WTC11 (cell line): ENCODE measurements around the gene BTN2A1.

Experiments
- NR3C1 ChIP-seq: sonication (generic); formaldehyde crosslinking; conservative IDR thresholded peaks from 2 replicates; pipeline ENCODE4 v1.8.1; 2023; ENCODE audit warnings: low read depth, mild to moderate bottlenecking, missing genetic modification reagents
- TF ChIP-seq, protein P1 (sequence below): fragments of 200-600 bp; IDR thresholded peaks from 2 replicates; pipeline ENCODE4 v1.8.0; 2022; ENCODE audit warnings: antibody characterized with exemption

DNA sequence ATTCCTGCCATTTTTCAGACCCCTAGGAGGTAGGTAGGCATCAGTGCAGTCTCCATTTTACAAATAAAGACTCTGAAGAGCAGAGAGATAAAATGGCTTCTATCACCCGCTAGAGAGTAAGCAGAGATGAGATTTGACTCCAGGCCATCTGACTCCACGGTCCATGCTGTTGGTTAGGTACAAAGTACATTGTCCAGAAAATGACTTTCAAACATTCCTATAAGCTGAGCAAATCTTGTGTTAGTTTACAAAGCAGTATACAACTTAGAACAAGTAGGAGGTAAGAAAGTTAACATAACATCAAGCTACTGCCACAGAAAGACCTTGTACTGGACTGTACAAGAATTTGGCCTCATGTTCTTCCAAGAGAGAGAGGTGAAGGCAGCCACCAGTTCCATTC is 57.2 kb downstream of the BTN2A1 start:
- TF ChIP-seq, protein P1, sequence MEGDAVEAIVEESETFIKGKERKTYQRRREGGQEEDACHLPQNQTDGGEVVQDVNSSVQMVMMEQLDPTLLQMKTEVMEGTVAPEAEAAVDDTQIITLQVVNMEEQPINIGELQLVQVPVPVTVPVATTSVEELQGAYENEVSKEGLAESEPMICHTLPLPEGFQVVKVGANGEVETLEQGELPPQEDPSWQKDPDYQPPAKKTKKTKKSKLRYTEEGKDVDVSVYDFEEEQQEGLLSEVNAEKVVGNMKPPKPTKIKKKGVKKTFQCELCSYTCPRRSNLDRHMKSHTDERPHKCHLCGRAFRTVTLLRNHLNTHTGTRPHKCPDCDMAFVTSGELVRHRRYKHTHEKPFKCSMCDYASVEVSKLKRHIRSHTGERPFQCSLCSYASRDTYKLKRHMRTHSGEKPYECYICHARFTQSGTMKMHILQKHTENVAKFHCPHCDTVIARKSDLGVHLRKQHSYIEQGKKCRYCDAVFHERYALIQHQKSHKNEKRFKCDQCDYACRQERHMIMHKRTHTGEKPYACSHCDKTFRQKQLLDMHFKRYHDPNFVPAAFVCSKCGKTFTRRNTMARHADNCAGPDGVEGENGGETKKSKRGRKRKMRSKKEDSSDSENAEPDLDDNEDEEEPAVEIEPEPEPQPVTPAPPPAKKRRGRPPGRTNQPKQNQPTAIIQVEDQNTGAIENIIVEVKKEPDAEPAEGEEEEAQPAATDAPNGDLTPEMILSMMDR: no peak
- no peak for TF ChIP-seq NR3C1 (CRISPR knock-in tag)
